HAP-1 (cell line): ENCODE results near the gene ETV3.

Experiments
- DNase-seq, 2 experiments: peaks; one replicate each; pipeline ENCODE4 v3.0.0-alpha.2; 2016 to 2020; ENCODE audit warnings: low spot score in 2 of 2
- H3K27me3 ChIP-seq: fragments of 250-450 bp; sonication (Bioruptor Pico); 2 replicates; pipeline ENCODE4 v1.5.1; 2020; ENCODE audit warnings: low read depth, mild to moderate bottlenecking, moderate library complexity
- H3K36me3 ChIP-seq: fragments of 250-450 bp; sonication (Bioruptor Pico); replicated peaks from 2 replicates; pipeline ENCODE4 v1.5.1; 2020; ENCODE audit warnings: mild to moderate bottlenecking
- H3K4me1 ChIP-seq: fragments of 250-450 bp; sonication (Bioruptor Pico); 2 replicates; pipeline ENCODE4 v1.5.1; 2020; ENCODE audit warnings: mild to moderate bottlenecking
- H3K4me3 ChIP-seq: fragments of 250-450 bp; sonication (Bioruptor Pico); 2 replicates; pipeline ENCODE4 v1.5.1; 2020; ENCODE audit warnings: mild to moderate bottlenecking, moderate library complexity
- H3K9me3 ChIP-seq: fragments of 250-450 bp; sonication (Bioruptor Pico); 2 replicates; pipeline ENCODE4 v1.5.1; 2020; ENCODE audit warnings: mild to moderate bottlenecking, moderate library complexity
- in situ Hi-C: fragments of 300-500 bp; cut with MboI; formaldehyde crosslinking; loops from 3 replicates; pipeline ENCODE4 v1.14.3; 2020; ENCODE audit warnings: low sequenced_read_pairs, inconsistent platforms, mixed read lengths

ETV3 gene

GRCh38 chr1:157140063-157140588 is 1.9 kb upstream of the ETV3 start:
- no peak for DNase-seq
- H3K9me3 ChIP-seq: no peaks in the 10 kb centered on the region
- in situ Hi-C loops: no loop called here
- no peaks in the 10 kb centered on the region for H3K27me3 ChIP-seq
- peaks cover 9% of the 10 kb centered on the region for H3K36me3 ChIP-seq
- H3K4me1 ChIP-seq: peaks cover 8% of the 10 kb centered on the region; the same call in 1 of the 2 replicates
- no peak overlapping the region for H3K4me3 ChIP-seq

- no peak for DNase-seq
- Histone ChIP-seq H3K27me3 (no peaks in the 10 kb centered on the region), H3K36me3 (peaks cover 19% of the 10 kb centered on the region), H3K4me3 (peak overlapping the region; percentile 88), H3K4me1 (peaks cover 8% of the 10 kb centered on the region; the same call in 1 of the 2 replicates), H3K9me3 (no peaks in the 10 kb centered on the region)
- in situ Hi-C loops: no loop called here
Measured at GRCh38 chr1:157139052-157139715, 989 bp upstream of the ETV3 start.

DNA sequence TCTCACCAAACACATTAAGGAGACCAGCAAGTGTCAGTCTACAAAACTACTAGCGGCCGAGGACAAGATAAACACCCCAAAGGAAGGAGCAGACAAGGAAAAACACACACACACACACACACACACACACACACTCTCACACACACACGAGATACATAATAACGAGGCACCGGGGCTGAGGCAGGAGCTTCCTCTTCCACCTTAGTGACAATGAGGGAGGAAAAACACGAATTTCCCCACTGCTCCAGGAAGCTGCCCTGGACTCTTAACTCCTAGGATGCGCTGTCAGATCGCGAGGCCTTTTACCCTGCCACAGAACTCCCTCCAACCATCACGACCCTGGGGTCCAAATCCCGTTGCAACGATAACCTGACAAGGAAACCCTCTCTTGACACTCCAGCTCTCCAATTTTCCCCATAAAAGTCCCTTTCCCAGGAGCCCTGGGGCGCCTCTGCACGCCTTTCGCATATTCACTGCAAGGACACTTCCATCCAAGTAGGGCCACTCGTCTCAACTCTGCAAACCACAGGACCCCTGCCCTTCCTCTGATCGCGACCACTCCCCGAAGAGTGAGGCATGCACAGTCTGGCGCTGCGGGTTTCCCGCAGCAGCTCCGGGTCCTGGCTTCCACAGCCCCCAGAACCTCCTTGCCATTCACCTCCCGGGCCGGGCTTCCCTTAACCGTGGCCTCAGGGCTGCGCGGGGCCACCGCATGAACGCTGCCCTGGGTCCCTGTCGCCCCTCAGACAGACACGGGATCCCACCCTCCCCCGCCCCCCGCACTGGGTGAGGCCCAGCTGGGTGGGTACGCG is 581 bp downstream of the ETV3 start:
- Histone ChIP-seq H3K4me3 (peak overlapping the region; percentile 88), H3K4me1 (peaks cover 8% of the 10 kb centered on the region; the same call in 1 of the 2 replicates), H3K9me3 (no peaks in the 10 kb centered on the region), H3K36me3 (peaks cover 35% of the 10 kb centered on the region), H3K27me3 (no peaks in the 10 kb centered on the region)
- in situ Hi-C loops: no loop called here
- no peak for DNase-seq

DNA sequence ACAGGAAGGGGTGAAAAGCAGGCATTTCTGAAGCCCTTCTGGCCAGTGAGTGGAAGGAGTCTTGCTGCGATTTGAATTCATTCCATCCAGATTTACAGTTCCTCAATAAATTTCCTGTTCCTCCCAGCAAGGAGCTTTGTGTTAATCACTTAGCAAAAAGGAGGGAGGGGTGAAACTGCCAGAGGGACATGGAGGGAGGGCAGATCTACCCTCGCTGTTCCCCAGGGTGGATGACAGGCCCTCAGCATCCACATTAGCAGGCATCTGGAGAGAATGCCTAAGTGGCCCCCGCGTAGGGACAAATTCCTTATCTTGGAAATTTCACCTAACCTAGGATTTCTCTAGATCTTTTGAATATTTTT is 1.2 kb downstream of the ETV3 start:
- Histone ChIP-seq H3K4me3 (peak overlapping the region; percentile 88), H3K36me3 (peaks cover 40% of the 10 kb centered on the region), H3K9me3 (no peaks in the 10 kb centered on the region), H3K27me3 (no peaks in the 10 kb centered on the region), H3K4me1 (peaks cover 8% of the 10 kb centered on the region; the same call in 1 of the 2 replicates)
- DNase-seq: peak; percentile 42 to 49
- in situ Hi-C loops: no loop called here

DNA sequence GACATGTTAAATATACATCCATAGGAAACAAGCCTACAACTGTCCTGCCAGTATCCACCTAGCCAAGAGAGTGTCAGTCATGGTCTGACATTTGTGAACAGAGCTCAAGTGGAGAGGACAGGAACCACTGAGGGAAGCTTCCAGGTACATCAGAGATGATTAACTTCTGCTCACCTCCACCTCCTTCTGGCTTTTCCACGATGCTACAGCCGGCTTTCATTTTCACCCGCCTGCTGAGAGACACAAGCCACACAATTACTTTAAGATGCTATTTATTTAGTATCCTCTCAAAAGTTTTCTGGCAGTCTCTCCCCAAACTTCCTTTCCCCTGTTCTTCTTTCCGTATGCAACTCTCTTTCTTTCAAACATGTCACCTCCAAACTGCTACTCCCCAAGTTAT is 2.1 kb downstream of the ETV3 start:
- peaks cover 49% of the 10 kb centered on the region for H3K36me3 ChIP-seq
- no peaks in the 10 kb centered on the region for H3K9me3 ChIP-seq
- in situ Hi-C loops: no loop called here
- H3K4me1 ChIP-seq: peaks cover 8% of the 10 kb centered on the region; the same call in 1 of the 2 replicates
- no peak for DNase-seq
- H3K27me3 ChIP-seq: no peaks in the 10 kb centered on the region
- H3K4me3 ChIP-seq: no peak overlapping the region

DNA sequence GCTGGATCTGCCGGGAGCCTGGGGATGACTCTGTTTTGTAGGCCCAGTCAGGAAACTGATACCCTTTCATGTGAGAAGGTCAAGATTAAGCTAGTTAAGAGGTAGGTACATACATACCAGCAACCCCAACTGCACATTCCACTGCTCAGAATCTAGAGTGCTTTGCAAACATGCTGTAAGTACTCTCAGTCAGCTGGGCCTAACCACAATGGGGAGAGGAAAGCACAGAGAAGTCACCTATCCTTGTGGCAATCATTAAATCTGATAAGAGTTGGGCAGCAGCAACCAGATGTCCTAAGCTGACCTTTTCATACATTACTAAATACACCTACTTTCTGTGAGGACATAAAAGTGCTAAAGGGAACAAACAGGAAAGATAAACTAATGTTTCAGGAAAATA is 2.5 kb downstream of the ETV3 start:
- in situ Hi-C loops: no loop called here
- Histone ChIP-seq H3K4me1 (peaks cover 8% of the 10 kb centered on the region; the same call in 1 of the 2 replicates), H3K36me3 (peaks cover 54% of the 10 kb centered on the region), H3K4me3 (no peak overlapping the region), H3K27me3 (no peaks in the 10 kb centered on the region), H3K9me3 (no peaks in the 10 kb centered on the region)
- no peak for DNase-seq

GRCh38 chr1:157135070-157135469 is 3.1 kb downstream of the ETV3 start:
- in situ Hi-C loops: no loop called here
- no peak for DNase-seq
- Histone ChIP-seq H3K9me3 (no peaks in the 10 kb centered on the region), H3K4me3 (no peak overlapping the region), H3K27me3 (no peaks in the 10 kb centered on the region), H3K36me3 (peaks cover 60% of the 10 kb centered on the region), H3K4me1 (peaks cover 8% of the 10 kb centered on the region; the same call in 1 of the 2 replicates)

DNA sequence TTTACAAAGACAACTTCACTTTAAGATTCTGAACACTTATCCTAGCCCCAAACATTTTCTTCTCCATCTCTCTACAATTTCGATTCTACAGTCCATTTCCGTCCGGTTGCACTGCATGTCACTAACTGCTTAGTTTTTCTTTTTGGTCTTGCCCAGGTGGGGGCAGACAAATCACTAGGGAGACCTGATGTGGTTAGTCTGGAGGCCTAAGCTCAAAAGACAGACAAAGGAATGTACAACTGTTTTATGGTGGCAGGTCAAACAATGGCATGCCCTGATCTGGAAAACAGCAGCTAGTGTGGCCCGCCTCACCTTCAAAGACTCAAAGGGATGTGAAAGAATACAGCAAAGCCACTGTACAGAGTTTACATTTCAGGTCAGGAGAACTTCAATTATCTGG is 3.8 kb downstream of the ETV3 start:
- H3K27me3 ChIP-seq: no peaks in the 10 kb centered on the region
- DNase-seq: no peak
- H3K4me3 ChIP-seq: no peak overlapping the region
- H3K36me3 ChIP-seq: peaks cover 63% of the 10 kb centered on the region
- peaks cover 8% of the 10 kb centered on the region; the same call in 1 of the 2 replicates for H3K4me1 ChIP-seq
- H3K9me3 ChIP-seq: no peaks in the 10 kb centered on the region
- in situ Hi-C loops: no loop called here

GRCh38 chr1:157133426-157133825 is 4.8 kb downstream of the ETV3 start:
- Histone ChIP-seq H3K9me3 (no peaks in the 10 kb centered on the region), H3K36me3 (peaks cover 66% of the 10 kb centered on the region), H3K4me3 (no peak overlapping the region), H3K27me3 (no peaks in the 10 kb centered on the region), H3K4me1 (0 out of 2 replicates have a peak, but pooled peaks cover 3% of the 10 kb centered on the region)
- in situ Hi-C loops: no loop called here
- DNase-seq: no peak

DNA sequence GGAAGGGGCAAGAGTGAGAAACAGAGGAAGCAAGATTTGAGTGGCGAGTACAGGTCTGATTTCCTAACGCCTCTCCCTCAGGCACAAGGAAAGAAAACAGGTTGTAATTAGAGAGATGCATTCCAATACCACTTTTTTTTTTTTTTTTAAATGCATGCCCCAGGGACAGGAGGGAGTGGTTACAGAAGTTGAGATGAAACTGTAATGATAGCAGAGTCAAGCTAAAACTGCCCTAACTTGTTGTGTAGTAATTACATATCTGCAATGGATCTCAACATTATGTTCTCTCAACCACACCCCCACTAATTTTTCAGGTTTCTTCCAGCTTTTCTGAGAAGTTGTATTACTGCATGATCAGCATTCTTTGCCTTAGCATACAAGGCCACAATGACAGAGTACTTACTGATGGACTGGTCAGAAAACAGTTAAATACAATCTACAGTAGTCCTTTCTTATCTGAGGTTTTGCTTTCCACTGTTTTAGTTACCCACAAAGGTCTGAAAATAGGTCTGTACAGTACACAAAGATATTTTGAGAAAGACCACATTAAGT is 5.5 kb downstream of the ETV3 start:
- no peak overlapping the region for H3K4me3 ChIP-seq
- peaks cover 68% of the 10 kb centered on the region for H3K36me3 ChIP-seq
- in situ Hi-C loops: no loop called here
- DNase-seq: no peak
- H3K9me3 ChIP-seq: no peaks in the 10 kb centered on the region
- H3K27me3 ChIP-seq: no peaks in the 10 kb centered on the region
- H3K4me1 ChIP-seq: 0 out of 2 replicates have a peak, but pooled peaks cover 3% of the 10 kb centered on the region

- Histone ChIP-seq H3K4me1 (0 out of 2 replicates have a peak, but pooled peaks cover 3% of the 10 kb centered on the region), H3K27me3 (no peaks in the 10 kb centered on the region), H3K4me3 (no peak overlapping the region), H3K9me3 (no peaks in the 10 kb centered on the region), H3K36me3 (peaks cover 71% of the 10 kb centered on the region)
- DNase-seq: no peak
- in situ Hi-C loops: no loop called here
Measured at GRCh38 chr1:157132111-157132510, 6.1 kb downstream of the ETV3 start.

- H3K4me3 ChIP-seq: no peak overlapping the region
- H3K27me3 ChIP-seq: no peaks in the 10 kb centered on the region
- H3K4me1 ChIP-seq: no peaks in the 10 kb centered on the region
- H3K36me3 ChIP-seq: peaks cover 73% of the 10 kb centered on the region
- DNase-seq: no peak
- H3K9me3 ChIP-seq: no peaks in the 10 kb centered on the region
- in situ Hi-C loops: no loop called here
Measured at GRCh38 chr1:157131281-157131680, 6.9 kb downstream of the ETV3 start.

- peaks cover 37% of the 10 kb centered on the region for H3K36me3 ChIP-seq
- no peak for DNase-seq
Measured at GRCh38 chr1:157124855-157125254, 13.3 kb downstream of the ETV3 start.

DNA sequence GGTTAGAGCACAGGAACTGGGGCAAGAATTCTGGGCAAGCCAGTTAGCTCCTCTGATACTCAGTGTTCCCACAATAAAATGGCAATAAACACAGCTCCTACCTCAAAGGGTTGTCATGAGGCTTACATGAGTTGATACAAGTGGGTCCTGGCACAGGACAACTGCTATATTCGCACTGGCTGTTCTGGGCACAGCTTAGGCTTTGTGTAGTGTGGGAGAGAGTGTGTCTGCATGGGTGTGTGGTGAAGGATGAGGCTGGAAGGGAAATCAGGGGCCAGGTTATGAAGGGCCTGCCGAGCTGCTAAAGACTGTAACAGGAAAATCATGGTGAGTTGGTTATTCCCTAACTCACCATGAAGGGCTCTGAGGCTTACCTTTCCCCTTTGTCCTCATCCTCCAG is 18.7 kb downstream of the ETV3 start:
- Histone ChIP-seq H3K36me3 (peaks cover 12% of the 10 kb centered on the region), H3K27me3 (no peaks in the 10 kb centered on the region), H3K9me3 (no peaks in the 10 kb centered on the region), H3K4me3 (no peak overlapping the region), H3K4me1 (peaks cover 8% of the 10 kb centered on the region)
- in situ Hi-C loops: no loop called here
- no peak for DNase-seq

More at GRCh38 chr1:157124855-157125254, 13.3 kb downstream of the ETV3 start:
- in situ Hi-C loops: no loop called here
- no peaks in the 10 kb centered on the region for H3K27me3 ChIP-seq
- no peak overlapping the region for H3K4me3 ChIP-seq
- H3K4me1 ChIP-seq: peaks cover 8% of the 10 kb centered on the region
- no peaks in the 10 kb centered on the region for H3K9me3 ChIP-seq
